Liver (tissue), 9 donors: ENCODE measurements around the gene UNC79. TPM values are rescaled to one million over a fixed set of nuclear protein-coding genes. Genes with fewer than 3 reads are reported as not detected.

ENCODE experiments used
- DNase-seq: peaks from one replicate; pipeline ENCODE4 v3.0.0-alpha.2; 2017; ENCODE audit warnings: low spot score
- H3K27ac ChIP-seq, 2 donors: one replicate each; pipeline ENCODE4 v1.7.0; 2013; ENCODE audit warnings: inconsistent platforms in 2 of 2, low read length in 2 of 2, control low read depth in 1 of 2, low read depth in 1 of 2, mild to moderate bottlenecking in 1 of 2
- H3K27me3 ChIP-seq, 4 donors: one replicate each; pipeline versions ENCODE4 v1.6.1 to v1.7.0; 2013; ENCODE audit warnings: low read length in 3 of 4, inconsistent platforms in 1 of 4, mild to moderate bottlenecking in 1 of 4, moderate library complexity in 1 of 4; ENCODE audit not compliant: control insufficient read depth in 4 of 4, insufficient read depth in 4 of 4
- H3K36me3 ChIP-seq, 4 donors: one replicate each; pipeline versions ENCODE4 v1.6.1 to v1.7.0; 2013; ENCODE audit warnings: low read length in 3 of 4, mild to moderate bottlenecking in 3 of 4, low read depth in 1 of 4, moderate library complexity in 1 of 4; ENCODE audit not compliant: control insufficient read depth in 4 of 4, insufficient read depth in 3 of 4
- H3K4me1 ChIP-seq, 4 donors: one replicate each; pipeline versions ENCODE4 v1.6.1 to v1.7.0; 2013; ENCODE audit warnings: low read length in 3 of 4, mild to moderate bottlenecking in 3 of 4, moderate library complexity in 1 of 4; ENCODE audit not compliant: control insufficient read depth in 4 of 4, insufficient read depth in 4 of 4
- H3K4me3 ChIP-seq, 3 donors: one replicate each; pipeline versions ENCODE4 v1.6.1 to v1.7.0; 2013; ENCODE audit warnings: low read length in 3 of 3, control low read depth in 1 of 3, low read depth in 1 of 3, mild to moderate bottlenecking in 1 of 3
- H3K9ac ChIP-seq, 2 donors: one replicate each; pipeline ENCODE4 v1.7.0; 2013; ENCODE audit warnings: low read length in 2 of 2, mild to moderate bottlenecking in 2 of 2, moderate library complexity in 2 of 2, control low read depth in 1 of 2, low read depth in 1 of 2
- H3K9me3 ChIP-seq, 4 donors: one replicate each; pipeline versions ENCODE4 v1.6.1 to v1.7.0; 2013; ENCODE audit warnings: low read length in 3 of 4; ENCODE audit not compliant: control insufficient read depth in 4 of 4
- ATF3 ChIP-seq: IDR thresholded peaks from 2 replicates; pipeline ENCODE4 v1.6.1; 2016; ENCODE audit warnings: antibody characterized with exemption
- EGR1 ChIP-seq, 2 donors: IDR thresholded peaks; 2 replicates each; pipeline ENCODE4 v1.6.1; 2016 to 2018; ENCODE audit warnings: antibody characterized with exemption in 2 of 2, low read depth in 2 of 2
- FOXA1 ChIP-seq: IDR thresholded peaks from 2 replicates; pipeline ENCODE4 v1.6.1; 2016; ENCODE audit warnings: antibody characterized with exemption
- FOXA2 ChIP-seq: IDR thresholded peaks from 2 replicates; pipeline ENCODE4 v1.6.1; 2016; ENCODE audit warnings: antibody characterized with exemption
- GABPA ChIP-seq, 2 donors: IDR thresholded peaks in 1 of 2; conservative IDR thresholded peaks in 1 of 2; 2 replicates each; pipeline ENCODE4 v1.6.1; 2016; ENCODE audit warnings: antibody characterized with exemption in 2 of 2, mild to moderate bottlenecking in 1 of 2, moderate library complexity in 1 of 2
- HNF4G ChIP-seq: IDR thresholded peaks from 2 replicates; pipeline ENCODE4 v1.6.1; 2016; ENCODE audit warnings: antibody characterized with exemption
- JUND ChIP-seq, 2 donors: IDR thresholded peaks; 2 replicates each; pipeline ENCODE4 v1.6.1; 2016; ENCODE audit warnings: antibody characterized with exemption in 2 of 2
- MAX ChIP-seq: IDR thresholded peaks from 2 replicates; pipeline ENCODE4 v1.6.1; 2016; ENCODE audit warnings: antibody characterized with exemption
- NR2F2 ChIP-seq: IDR thresholded peaks from 2 replicates; pipeline ENCODE4 v1.6.1; 2016; ENCODE audit warnings: antibody characterized with exemption
- RAD21 ChIP-seq, 2 donors: IDR thresholded peaks; 2 replicates each; pipeline ENCODE4 v1.6.1; 2016; ENCODE audit warnings: antibody characterized with exemption in 2 of 2, mild to moderate bottlenecking in 2 of 2
- REST ChIP-seq: IDR thresholded peaks from 2 replicates; pipeline ENCODE4 v1.6.1; 2016; ENCODE audit warnings: antibody characterized with exemption, mild to moderate bottlenecking
- SP1 ChIP-seq: IDR thresholded peaks from 2 replicates; pipeline ENCODE4 v1.6.1; 2018; ENCODE audit warnings: antibody characterized with exemption, mild to moderate bottlenecking
- TAF1 ChIP-seq: conservative IDR thresholded peaks from 2 replicates; pipeline ENCODE4 v1.6.1; 2016; ENCODE audit warnings: antibody characterized with exemption, mild to moderate bottlenecking
- YY1 ChIP-seq: IDR thresholded peaks from 2 replicates; pipeline ENCODE4 v1.6.1; 2016; ENCODE audit warnings: antibody characterized with exemption, mild to moderate bottlenecking
- ZBTB33 ChIP-seq: IDR thresholded peaks from 2 replicates; pipeline ENCODE4 v1.6.1; 2016; ENCODE audit warnings: antibody characterized with exemption
- WGBS: extraction: QIAGEN DNeasy Blood & Tissue Kit; methylation state at CpG from one replicate; pipeline ENCODE4 v1.1.7; 2013; 5-methylcytosine and 5-hydroxymethylcytosine counted together
- polyA plus RNA-seq, 2 donors: library from polyadenylated mRNA; stranded (reverse) in 1 of 2; unstranded in 1 of 2; fragments of 200-250 nt in 1 of 2; fragments of >200 nt in 1 of 2; fragmentation: Nextera tagmentation in 1 of 2; extraction: Ambion mirVana in 1 of 2; gene quantifications; one replicate each; pipeline versions ENCODE4 v1.2.1 to v1.2.3, GENCODE V29; 2013 to 2015
- total RNA-seq, 2 donors: library from RNA; depleted of rRNA; stranded (reverse); fragments of >200 nt; gene quantifications; one replicate each; pipeline ENCODE4 v1.2.3, GENCODE V29; 2014
- donor health status: healthy.
- donor health status: healthy.
- donor health status: healthy.
- donor health status: healthy.
- donor health status: healthy.

The UNC79 gene
- total and polyA plus RNA-seq, 4 donors, result 0.01 to 0.08 (median 0.05) TPM; not detected in 1

- no peak for TF ChIP-seq ZBTB33
- no peak for TF ChIP-seq YY1
- TF ChIP-seq HNF4G, result no peak
- TF ChIP-seq NR2F2, result no peak
- TF ChIP-seq GABPA (IDR thresholded peaks at IDR 0.05 in 1 of 2, conservative IDR thresholded peaks at IDR 0.05 in 1 of 2), result no peak
- no peak for TF ChIP-seq TAF1
These were observed 243.6 kb downstream of the UNC79 start (continued) for GRCh38 chr14:93674343-93674742.

GRCh38 chr14:93675651-93676050, 244.9 kb downstream of the UNC79 start:
- TF ChIP-seq REST (no peak), HNF4G (no peak), NR2F2 (no peak), ATF3 (no peak), YY1 (no peak), JUND (IDR thresholded peaks at IDR 0.05) (no peak), TAF1 (no peak), RAD21 (IDR thresholded peaks at IDR 0.05) (no peak), SP1 (no peak)
- H3K9ac ChIP-seq, result no peak overlapping the region
- no peak for DNase-seq
- H3K4me1 ChIP-seq, result no peaks in the 10 kb centered on the region
- no peak overlapping the region for H3K4me3 ChIP-seq
- no peaks in the 10 kb centered on the region for H3K27me3 ChIP-seq
- no peak overlapping the region for H3K27ac ChIP-seq
- no peaks in the 10 kb centered on the region for H3K36me3 ChIP-seq
- H3K9me3 ChIP-seq, result no peaks in the 10 kb centered on the region

- Histone ChIP-seq H3K9me3 (peaks cover 0 to 1% (median 0%) of the 10 kb centered on the region in 4 donors), H3K9ac (no peak overlapping the region), H3K27me3 (no peaks in the 10 kb centered on the region), H3K27ac (no peak overlapping the region), H3K36me3 (no peaks in the 10 kb centered on the region), H3K4me3 (no peak overlapping the region), H3K4me1 (no peaks in the 10 kb centered on the region)
- DNase-seq, result no peak
- TF ChIP-seq MAX (no peak), REST (no peak), FOXA1 (no peak), JUND (IDR thresholded peaks at IDR 0.05) (no peak), HNF4G (no peak), ZBTB33 (no peak), RAD21 (IDR thresholded peaks at IDR 0.05) (no peak), EGR1 (IDR thresholded peaks at IDR 0.05; ENCODE audit: low read depth in 2 of 2) (no peak), FOXA2 (no peak), TAF1 (no peak)
- WGBS, result 92% methylated on average over 2 of the region's 2 CpGs
These were observed 245.7 kb downstream of the UNC79 start for GRCh38 chr14:93676416-93676958.
